ENCODE results near the gene RCOR2.
A peak's percentile ranks its signal among the peaks of the same experiment; 100 is the strongest.

Gene RCOR2

DNA sequence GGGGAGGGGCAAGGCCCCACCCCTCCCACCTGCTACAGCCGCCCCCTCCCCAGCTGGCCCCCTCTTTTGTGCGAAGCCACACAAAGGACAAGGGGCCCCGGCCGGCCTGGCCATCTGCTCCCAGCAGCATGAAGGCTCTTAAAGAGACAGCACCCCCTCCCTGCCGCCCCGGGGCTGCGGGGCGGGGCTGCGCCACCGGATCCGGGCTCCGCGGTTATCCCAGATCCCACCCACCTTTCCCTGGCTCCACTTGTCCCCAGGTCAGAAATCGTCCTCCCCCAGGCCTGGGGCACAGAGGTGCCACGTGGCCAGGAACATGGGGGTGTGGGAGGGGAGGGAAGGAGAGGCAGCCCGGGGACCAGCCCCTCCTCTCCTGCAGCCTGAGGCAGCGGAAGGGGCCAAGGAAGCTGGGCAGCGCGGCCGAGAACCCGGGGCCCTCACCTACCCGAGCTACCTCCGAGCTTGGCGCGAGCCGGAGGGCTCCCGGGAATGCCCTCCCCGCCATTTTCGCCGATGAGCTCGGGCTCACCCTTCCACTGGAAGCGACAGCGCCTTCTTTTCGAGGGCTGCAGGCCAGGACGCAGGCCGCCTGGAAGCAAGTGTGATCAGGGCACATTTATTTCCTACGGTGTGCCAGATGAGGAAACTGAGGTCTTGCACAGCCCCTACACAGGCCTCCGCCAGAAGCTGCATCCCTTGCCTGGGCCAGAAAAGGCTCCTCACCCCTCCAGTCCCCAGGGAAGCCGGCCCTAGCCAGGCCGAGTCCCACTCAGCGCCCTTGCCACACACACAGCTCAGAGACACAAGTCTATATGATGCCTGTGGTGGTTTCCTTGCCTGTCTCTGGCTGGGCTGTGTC, 2.5 kb upstream of the RCOR2 start:
- TF ChIP-seq CTCF (IDR thresholded peaks at IDR 0.05; ENCODE audit: control extremely low read depth, extremely low read depth, low read depth, missing control alignments): no peak
- no peak for DNase-seq (ENCODE audit: extremely low spot score)
- CTCF ChIA-PET: interaction anchor here (0.7 to 5.0 kb wide), 10 partner anchors 10 to 152 kb away, joined by 3 to 27 read pairs (median 8); partner anchors contain the start of genes NAA40 and ZFTA
- POLR2A ChIA-PET: interaction anchor here (0.6 kb wide), 1 partner anchor 33 kb away, joined by 3 read pairs; no protein-coding TSS in a partner anchor

DNA sequence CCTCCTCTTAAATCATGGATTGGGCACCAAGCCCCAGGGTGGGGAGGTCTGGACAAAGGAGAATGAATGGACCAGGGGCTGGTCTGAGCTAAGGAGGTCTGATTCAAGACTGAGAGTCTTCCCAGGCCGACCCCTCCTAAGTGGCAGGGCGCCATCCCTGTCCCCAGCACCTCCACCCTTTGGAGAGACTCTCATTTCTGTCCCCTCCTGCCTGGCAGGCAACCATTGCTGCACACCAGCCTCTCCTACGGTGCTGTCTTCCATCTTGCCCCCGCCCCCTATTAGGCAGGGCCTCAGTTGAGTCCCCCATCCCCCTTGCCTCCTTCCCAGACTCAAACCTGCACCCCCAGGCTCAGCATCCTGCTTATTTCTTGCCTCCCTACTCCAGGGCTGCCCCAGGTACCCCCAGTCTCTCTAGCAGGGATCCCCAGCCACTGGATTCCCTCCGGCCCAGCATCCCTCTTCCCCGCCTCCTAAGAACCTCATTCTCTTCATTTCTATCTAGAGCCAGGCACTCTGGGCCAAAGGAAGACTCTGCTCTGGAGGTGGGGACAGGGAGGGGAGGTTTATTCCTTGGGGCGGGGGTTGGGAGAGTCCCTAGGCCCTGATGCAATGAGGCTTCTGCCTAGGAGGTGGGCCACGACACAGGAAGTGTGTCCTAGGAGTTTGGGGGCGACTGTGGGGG, 1.7 kb upstream of the RCOR2 start:
- POLR2A ChIA-PET: interaction anchor here (0.6 kb wide), 2 partner anchors 32 to 102 kb away, joined by 3 read pairs; no protein-coding TSS in a partner anchor
- no peak for DNase-seq (ENCODE audit: extremely low spot score)
- TF ChIP-seq CTCF (IDR thresholded peaks at IDR 0.05; ENCODE audit: control extremely low read depth, extremely low read depth, low read depth, missing control alignments): no peak
- CTCF ChIA-PET: interaction anchor here (1.7 to 2.4 kb wide), 2 partner anchors 12 to 81 kb away, joined by 6 to 9 read pairs; no protein-coding TSS in a partner anchor

- ChIA-PET CTCF (interaction anchor here (1.2 to 2.4 kb wide), 4 partner anchors 11 to 81 kb away, joined by 3 to 9 read pairs (median 5); no protein-coding TSS in a partner anchor), POLR2A (interaction anchor here (0.6 kb wide), 1 partner anchor 101 kb away, joined by 3 read pairs; no protein-coding TSS in a partner anchor)
- no peak for DNase-seq (ENCODE audit: extremely low spot score)
- no peak for TF ChIP-seq CTCF (IDR thresholded peaks at IDR 0.05; ENCODE audit: control extremely low read depth, extremely low read depth, low read depth, missing control alignments)
Measured at GRCh38 chr11:63917692-63918506, 935 bp upstream of the RCOR2 start.

GRCh38 chr11:63915961-63916836, 765 bp downstream of the RCOR2 start:
- ChIA-PET POLR2A (interaction anchor here (0.6 kb wide), 2 partner anchors 18 to 23 kb away, joined by 3 to 4 read pairs; partner anchors contain the start of gene NAA40), CTCF (interaction anchor here (1.2 to 2.4 kb wide), 3 partner anchors 30 to 80 kb away, joined by 4 to 9 read pairs (median 5); no protein-coding TSS in a partner anchor)
- no peak for DNase-seq (ENCODE audit: extremely low spot score)
- TF ChIP-seq CTCF (IDR thresholded peaks at IDR 0.05; ENCODE audit: control extremely low read depth, extremely low read depth, low read depth, missing control alignments): peak; percentile 41

DNA sequence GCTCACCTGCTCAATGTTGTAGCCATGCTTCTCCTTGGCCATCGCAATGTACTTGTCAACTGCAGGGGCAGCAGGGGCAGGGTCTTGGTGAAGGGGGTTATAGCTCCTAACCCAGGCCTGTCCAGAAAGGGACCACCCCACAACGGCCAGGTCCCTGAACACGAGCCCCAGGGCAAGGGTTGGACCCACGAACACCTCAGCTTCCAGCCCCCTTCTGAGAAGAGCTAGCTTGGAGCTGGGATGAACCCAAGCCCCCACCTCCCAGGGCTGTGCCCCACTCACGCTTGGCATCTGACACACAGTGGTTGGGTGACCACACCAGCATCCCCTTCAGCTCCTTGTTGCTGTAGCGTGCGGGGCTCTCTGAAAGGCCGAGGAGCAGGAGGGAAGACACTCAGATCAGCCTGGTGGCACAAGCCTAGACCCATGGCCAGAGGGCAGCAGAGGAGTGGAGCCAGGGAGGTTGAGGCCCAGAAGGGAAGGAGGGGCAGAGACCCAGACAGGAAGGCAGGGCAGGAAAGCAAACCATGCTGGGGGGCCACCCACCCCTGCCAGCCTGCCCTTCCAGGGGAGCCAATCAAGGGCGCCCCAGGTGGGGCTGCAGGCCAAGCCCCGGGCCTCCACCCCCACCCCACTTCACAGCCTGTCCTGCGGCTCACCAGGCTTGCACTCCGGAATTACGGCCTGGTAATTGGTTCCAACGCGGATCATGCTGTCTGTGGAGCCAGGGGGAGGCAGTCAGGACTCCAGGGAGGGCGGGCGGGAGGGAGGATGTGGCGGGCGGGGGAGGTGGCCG, 1.9 kb downstream of the RCOR2 start:
- no peak for TF ChIP-seq CTCF (IDR thresholded peaks at IDR 0.05; ENCODE audit: control extremely low read depth, extremely low read depth, low read depth, missing control alignments)
- ChIA-PET POLR2A (interaction anchor here (0.6 kb wide), 1 partner anchor 126 kb away, joined by 3 read pairs; no protein-coding TSS in a partner anchor), CTCF (interaction anchor here (0.9 to 1.2 kb wide), 3 partner anchors 8 to 78 kb away, joined by 3 to 5 read pairs (median 3); no protein-coding TSS in a partner anchor)
- DNase-seq (ENCODE audit: extremely low spot score): no peak

Data from GM10248 (cell line).